GM12872 (cell line): Measurements from ENCODE around the gene ZCCHC14.

ENCODE experiments used
- CTCF ChIP-seq: IDR thresholded peaks from 3 replicates; pipeline ENCODE4 v1.5.1; 2011; ENCODE audit warnings: low read depth, mild to moderate bottlenecking, low read length, moderate library complexity; ENCODE audit not compliant: insufficient read depth

Gene ZCCHC14

GRCh38 chr16:87538160-87538559 lies 45.3 kb upstream of the ZCCHC14 start:
- no peak for TF ChIP-seq CTCF

GRCh38 chr16:87536795-87537142 lies 43.9 kb upstream of the ZCCHC14 start:
- TF ChIP-seq CTCF = no peak

GRCh38 chr16:87535855-87536794 lies 43.3 kb upstream of the ZCCHC14 start:
- TF ChIP-seq CTCF = no peak

GRCh38 chr16:87535457-87535854 lies 42.6 kb upstream of the ZCCHC14 start:
- no peak for TF ChIP-seq CTCF

GRCh38 chr16:87534751-87535150 lies 41.9 kb upstream of the ZCCHC14 start:
- TF ChIP-seq CTCF = no peak

- no peak for TF ChIP-seq CTCF
Observed at GRCh38 chr16:87534030-87534653, 41.3 kb upstream of the ZCCHC14 start.

- TF ChIP-seq CTCF = no peak
Observed at GRCh38 chr16:87533061-87533460, 40.2 kb upstream of the ZCCHC14 start.
